ENCODE data around the gene ACP1. TPM values are rescaled to one million over a fixed set of nuclear protein-coding genes. Genes with fewer than 3 reads are reported as not detected.

The ACP1 gene
- total and polyA plus RNA-seq, 2 of the 8 experiments (the other 6 are each of a cell fraction or from before 2014, with no cell fraction given), result 115 to 155 TPM

DNA sequence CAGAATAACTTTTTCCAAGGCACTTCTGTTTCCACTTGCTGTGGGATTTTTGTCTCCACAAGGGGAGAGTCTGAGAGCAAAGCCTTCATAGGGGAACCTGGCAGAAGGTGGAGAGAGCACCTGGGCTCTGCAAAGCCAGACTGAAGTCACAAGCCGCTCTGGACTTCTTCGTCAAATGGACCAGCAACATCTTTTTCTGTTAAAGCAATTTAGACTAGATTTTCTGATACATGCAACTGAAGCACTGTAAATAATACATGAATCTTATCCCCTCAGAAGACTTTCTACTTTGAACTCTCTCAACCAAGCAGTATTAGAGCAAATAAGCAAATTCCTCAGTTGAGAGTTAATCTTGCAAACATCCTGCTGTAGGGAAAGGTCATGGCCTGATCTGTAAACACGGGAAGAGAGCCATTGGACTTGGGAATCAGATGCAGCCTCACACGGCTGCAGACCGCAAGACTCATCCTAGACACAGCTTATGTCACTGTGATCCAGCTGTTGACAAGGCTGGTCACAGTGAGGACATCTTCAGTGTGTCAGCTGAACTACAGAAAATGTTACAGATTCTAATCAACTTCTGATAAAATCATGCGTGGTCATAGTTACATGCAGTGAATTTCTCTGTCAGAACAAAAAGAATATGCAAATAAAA, 4.1 kb upstream of the ACP1 start (continued):
- TF ChIP-seq HDAC6 (IDR thresholded peaks at IDR 0.05; ENCODE audit: low read depth, low read length) (no peak), ASH2L (IDR thresholded peaks at IDR 0.05; ENCODE audit: low read length) (no peak), SIX5 (IDR thresholded peaks at IDR 0.05; ENCODE audit: low read depth, low read length) (no peak)

Data from H1 (cell line).